KBM-7 (cell line): ENCODE data around the gene GIMAP2.
"Not testable (repeated sequence)": the region's sequence is repeated elsewhere in the genome, so short reads cannot be mapped to it uniquely, and the experiment has no call there.

ENCODE experiments used
- DNase-seq: peaks from one replicate; pipeline ENCODE4 v3.0.0-alpha.2; 2015
- in situ Hi-C: fragments of 300-500 bp; cut with MboI; formaldehyde crosslinking; loops from 2 replicates; pipeline ENCODE4 v1.14.3; 2020; ENCODE audit warnings: low sequenced_read_pairs, low pct_unique_long_range_greater_than_20kb, mixed read lengths

The GIMAP2 gene

GRCh38 chr7:150675714-150676113 lies 9.8 kb upstream of the GIMAP2 start:
- in situ Hi-C loops, result no loop called here

DNA sequence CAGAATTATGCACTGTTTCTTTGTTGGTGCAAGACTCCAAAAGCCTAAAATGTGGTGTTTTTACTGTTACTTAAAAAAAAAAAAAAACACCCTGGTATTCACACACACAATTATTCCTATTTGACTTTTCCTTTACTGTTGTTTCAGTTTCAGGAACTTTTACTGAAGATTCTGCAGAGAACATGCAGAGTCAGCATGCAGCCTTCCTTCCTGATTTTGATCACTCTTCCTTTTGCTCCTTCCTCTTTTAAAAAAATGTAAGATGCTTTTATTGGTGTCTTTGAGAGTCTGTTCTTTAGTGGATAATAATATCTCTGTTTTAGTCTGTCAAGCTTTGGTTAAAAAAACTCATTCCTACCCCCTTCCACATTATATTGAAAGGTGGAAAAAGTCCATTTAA lies 9.2 kb upstream of the GIMAP2 start:
- peak; percentile 66 for DNase-seq
- in situ Hi-C loops, result not testable (repeated sequence)

More at GRCh38 chr7:150675714-150676113, 9.8 kb upstream of the GIMAP2 start:
- DNase-seq, result no peak

GRCh38 chr7:150676854-150677253 lies 8.7 kb upstream of the GIMAP2 start:
- DNase-seq, in situ Hi-C loops: not testable (repeated sequence)

GRCh38 chr7:150678601-150679000 lies 6.9 kb upstream of the GIMAP2 start:
- DNase-seq, in situ Hi-C loops: not testable (repeated sequence)

DNA sequence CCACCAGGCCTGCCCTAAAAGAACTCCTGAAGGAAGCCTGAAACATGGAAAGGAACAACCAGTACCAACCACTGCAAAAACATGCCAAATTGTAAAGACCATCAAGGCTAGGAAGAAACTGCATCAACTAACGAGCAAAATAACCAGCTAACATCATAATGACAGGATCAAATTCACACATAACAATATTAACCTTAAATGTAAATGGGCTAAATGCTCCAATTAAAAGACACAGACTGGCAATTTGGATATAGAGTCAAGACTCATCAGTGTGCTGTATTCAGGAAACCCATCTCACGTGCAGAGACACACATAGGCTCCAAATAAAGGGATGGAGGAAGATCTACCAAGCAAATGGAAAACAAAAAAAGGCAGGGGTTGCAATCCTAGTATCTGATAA lies 5.1 kb upstream of the GIMAP2 start:
- DNase-seq, in situ Hi-C loops: not testable (repeated sequence)

- peak; percentile 43 for DNase-seq
- in situ Hi-C loops, result no loop called here
Observed at GRCh38 chr7:150686030-150686631, 625 bp downstream of the GIMAP2 start.

DNA sequence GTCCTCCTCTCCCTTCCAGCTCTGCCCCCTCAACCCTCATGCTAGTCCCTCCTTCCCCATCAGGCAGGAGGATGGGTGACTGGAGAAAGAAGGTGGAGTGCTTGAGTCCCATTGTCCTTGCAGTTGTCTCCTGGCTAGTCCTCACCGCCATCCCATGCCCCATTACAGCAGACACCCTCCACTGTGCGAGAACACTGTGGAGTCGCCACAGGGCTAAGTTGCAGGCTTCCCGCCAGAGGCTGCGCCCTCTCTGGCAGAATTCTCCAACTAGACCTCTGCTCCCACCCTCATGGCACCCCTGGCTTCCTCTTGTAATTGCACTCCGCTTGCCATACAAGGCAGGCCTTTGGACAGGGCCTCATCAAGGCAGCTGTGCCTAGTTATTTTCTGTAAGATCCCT lies 3.1 kb downstream of the GIMAP2 start:
- in situ Hi-C loops, result no loop called here

DNA sequence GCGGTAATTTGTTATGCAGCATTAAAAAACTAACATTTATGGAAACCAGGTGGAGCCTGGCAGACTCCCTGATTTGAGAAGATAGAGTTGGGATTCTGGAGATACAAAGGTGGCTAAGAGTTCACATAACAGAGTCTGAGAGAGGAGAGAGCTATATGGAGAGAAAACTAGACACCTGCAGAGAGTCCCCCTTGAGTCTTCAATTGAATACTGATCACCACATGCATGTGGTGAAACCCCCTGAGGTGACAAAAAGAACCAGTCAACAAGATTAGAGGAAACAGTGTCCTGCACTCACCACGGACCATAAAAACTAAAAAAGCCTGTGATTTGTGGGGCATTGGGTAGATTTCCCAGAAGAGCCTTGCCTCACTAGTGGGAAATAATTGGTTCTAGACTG lies 10.1 kb downstream of the GIMAP2 start:
- in situ Hi-C loops, result no loop called here
- no peak for DNase-seq

More for the DNA sequence above, 3.1 kb downstream of the GIMAP2 start:
- DNase-seq, result no peak

DNA sequence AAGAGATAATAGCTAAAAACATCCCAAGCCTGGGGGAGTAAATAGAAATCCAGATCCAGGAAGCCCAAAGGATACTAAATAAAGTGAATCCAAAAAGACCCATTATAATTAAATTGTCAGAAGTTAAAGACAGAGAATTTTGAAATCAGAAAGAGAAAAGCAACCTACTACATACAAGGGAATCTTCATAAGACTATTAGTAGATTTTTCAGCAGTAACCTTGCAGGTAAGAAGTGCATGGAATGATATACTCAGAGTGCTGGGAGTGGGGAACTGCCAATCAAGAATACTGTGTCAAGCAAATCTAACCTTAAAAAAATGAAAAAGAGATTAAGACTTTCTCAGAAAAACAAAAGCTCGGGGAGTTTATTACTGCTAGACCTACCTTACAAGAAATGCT lies 17.7 kb downstream of the GIMAP2 start:
- no peak for DNase-seq
- in situ Hi-C loops, result no loop called here

GRCh38 chr7:150715293-150715692 lies 29.8 kb downstream of the GIMAP2 start:
- DNase-seq, result no peak
- in situ Hi-C loops, result no loop called here

- no peak for DNase-seq
- in situ Hi-C loops, result no loop called here
Observed at GRCh38 chr7:150715738-150716137, 30.2 kb downstream of the GIMAP2 start.

- peak; percentile 84 for DNase-seq
- in situ Hi-C loops, result no loop called here
Observed at GRCh38 chr7:150716368-150716767, 30.9 kb downstream of the GIMAP2 start, which contains the start of gene GIMAP1. GIMAP1 (plus strand) TSS chr7:150716613; CDS start chr7:150719048, 2,435 bp downstream.

DNA sequence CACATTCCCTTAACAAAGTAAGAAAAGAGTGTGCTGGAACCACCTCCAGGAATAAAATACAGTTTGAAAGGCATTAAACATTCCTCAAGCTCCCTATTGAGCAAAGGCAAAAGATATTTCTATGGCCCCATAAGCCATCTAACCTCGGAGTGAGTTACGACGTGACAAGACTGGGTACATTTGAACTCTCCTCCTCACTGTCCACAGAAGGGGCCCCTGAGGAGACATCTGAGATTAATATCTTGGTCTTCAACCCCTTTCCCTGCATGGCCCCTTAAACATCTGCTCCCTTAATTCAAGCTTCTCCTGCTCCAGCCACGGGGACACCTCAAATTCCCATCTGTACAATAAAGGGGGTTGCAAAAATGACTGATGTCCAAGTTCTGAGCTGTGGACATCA lies 31.4 kb downstream of the GIMAP2 start:
- no peak for DNase-seq
- in situ Hi-C loops, result no loop called here

DNA sequence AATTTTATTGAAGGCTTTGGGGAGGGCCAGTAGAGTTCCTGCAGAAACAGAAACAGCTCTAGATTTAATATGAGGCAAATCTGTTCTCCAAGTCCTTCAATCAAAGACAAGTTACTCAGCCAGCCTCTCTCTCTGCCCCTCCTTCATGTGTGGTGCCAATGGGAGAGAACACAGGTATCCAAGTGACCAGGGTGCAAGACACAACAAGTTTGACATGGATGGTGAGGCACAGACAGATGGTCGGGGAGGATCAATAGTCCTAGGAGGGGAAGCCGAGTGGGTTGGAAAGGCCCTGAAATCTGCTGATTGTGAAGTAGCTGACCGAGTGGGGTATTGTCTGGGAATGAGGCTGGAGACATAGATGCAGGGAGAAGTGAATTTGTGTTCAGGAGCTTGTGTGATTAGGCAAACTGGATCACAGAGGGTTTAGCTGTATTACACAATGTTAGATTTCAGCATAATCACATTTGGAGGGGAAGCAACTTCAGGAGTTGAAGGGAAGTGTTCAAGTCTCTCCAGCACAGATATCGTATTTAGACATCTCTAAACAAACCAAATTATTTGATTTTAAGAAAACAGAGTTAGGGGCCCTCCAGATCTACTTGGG lies 32.4 kb downstream of the GIMAP2 start:
- DNase-seq, result no peak
- in situ Hi-C loops, result no loop called here

DNA sequence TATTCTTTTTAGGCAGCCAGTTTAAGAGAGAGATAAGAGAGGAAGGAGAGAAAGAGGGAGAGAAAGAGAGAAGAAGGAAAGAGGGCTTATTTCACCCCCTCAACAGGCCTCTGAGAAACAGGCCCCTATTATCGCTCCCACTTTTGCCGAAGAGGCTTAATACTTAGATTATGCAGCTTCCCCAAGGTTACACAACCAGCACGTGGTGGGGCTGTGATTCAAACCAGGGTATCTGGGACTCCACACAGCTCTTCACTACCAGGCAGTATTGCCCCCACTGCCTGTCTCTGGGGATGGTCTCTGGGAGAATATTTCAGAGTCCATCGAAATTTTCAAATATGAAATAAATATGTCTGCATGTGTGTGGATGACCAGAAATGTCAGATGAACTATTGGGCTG lies 33.9 kb downstream of the GIMAP2 start:
- DNase-seq, result no peak
- in situ Hi-C loops, result no loop called here

GRCh38 chr7:150719960-150720891 lies 34.7 kb downstream of the GIMAP2 start:
- in situ Hi-C loops, result no loop called here
- no peak for DNase-seq

DNA sequence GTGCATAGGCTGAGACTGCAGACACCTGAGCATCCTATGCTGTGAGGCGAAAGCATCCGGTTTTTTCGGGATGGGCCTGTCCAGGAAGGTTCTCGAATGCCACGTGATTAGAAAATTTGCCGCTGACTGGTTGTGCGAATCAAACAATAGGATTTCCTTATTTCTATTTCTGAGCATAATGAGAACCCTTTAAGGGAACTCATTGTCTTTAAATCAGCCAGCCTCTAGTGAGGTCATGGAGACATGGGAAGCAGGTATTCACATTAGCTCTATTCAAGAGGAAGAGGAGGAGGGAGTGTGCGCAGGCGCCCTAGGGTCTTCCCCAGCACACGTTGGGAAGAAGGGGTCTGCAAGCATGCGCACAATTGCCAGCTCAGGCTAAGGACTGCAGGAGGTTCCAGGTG lies 36.5 kb downstream of the GIMAP2 start:
- in situ Hi-C loops, result no loop called here
- DNase-seq, result no peak

- DNase-seq, result no peak
- in situ Hi-C loops, result no loop called here
Observed at GRCh38 chr7:150722431-150722931, 37.0 kb downstream of the GIMAP2 start.

DNA sequence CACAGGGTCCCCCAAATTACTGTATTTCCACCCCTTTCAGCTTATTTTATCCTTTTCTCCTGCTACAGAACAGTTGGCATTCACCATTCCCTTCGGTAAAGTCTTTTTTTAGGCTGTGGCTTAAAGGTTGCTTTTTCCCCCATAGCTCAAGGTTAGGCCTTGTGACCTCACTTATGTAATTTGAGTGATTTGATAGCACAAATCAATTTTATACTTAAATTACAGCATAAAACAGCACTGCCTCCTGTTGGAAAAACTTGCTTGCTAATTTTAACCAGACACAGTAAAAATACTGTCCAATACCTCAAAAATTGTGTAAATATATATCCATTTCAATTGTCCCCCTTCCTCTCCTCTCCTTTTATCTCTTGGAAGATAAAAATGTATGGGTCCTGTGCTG lies 38.0 kb downstream of the GIMAP2 start:
- in situ Hi-C loops, result no loop called here
- no peak for DNase-seq

DNA sequence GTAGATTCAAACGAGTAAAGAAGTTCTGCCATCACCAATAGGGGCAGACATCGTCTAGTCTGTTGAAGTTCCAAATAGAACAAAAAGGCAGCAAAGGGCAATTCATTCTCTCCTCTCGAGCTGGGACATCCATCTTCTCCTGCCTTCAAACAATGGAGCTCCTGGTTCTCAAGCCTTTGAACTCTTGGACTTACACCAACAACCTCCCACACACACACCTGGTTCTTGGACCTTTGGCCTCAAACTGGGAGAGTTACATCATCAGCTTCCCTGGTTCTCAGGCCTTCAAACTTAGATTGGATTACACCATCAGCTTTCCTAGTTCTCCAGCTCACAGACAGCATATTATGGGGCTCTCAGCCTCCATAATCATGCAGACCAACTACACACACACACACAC lies 41.9 kb downstream of the GIMAP2 start:
- in situ Hi-C loops, result no loop called here
- DNase-seq, result no peak
